ENCODE results near the gene SSBP2. TPM values are rescaled to one million over a fixed set of nuclear protein-coding genes. Genes with fewer than 3 reads are reported as not detected.

SSBP2 gene
- total RNA-seq, 1 experiment from 2014 or later = 5.2 TPM

DNA sequence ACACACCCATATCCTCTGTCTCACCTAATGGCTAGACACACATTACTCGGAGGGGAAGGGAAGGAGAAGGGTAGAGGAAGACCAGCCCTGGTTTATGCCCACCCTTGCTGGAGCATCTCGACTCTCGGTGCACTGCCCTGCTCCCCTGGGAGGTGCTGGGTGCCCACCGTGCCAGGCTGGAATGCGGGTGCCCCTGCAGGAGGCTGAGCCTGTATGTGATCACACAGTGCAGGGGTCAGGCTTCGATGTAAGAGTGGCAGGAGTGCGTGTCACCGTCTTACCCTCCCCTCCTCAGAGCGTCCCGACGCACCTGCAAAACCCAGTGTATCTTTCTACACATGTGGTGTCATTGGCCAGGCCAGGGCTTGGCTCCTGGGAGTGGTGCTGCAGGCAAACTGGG, 349.6 kb downstream of the SSBP2 start:
- no peak for DNase-seq (ENCODE audit: low read depth, low spot score)
- ChIA-PET POLR2A (no interaction called here), CTCF (no interaction called here), RAD21 (ENCODE audit: low non-redundant PET in 1 of 2, low total read pairs in 2 of 2, uncharacterized antibody in 2 of 2, unreplicated experiment in 2 of 2) (no interaction called here)
- no peak for TF ChIP-seq EZH2phosphoT487 (IDR thresholded peaks at IDR 0.05; ENCODE audit: borderline replicate concordance)
- TF ChIP-seq ZNF274 (IDR thresholded peaks at IDR 0.05; ENCODE audit: low read depth, low read length) = no peak
- TF ChIP-seq, protein P1, sequence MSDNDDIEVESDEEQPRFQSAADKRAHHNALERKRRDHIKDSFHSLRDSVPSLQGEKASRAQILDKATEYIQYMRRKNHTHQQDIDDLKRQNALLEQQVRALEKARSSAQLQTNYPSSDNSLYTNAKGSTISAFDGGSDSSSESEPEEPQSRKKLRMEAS (IDR thresholded peaks at IDR 0.05) = no peak
- TF ChIP-seq ZFX (IDR thresholded peaks at IDR 0.05) = no peak
- TF ChIP-seq ELF1 (IDR thresholded peaks at IDR 0.05; ENCODE audit: borderline replicate concordance, low read depth) = no peak
- TF ChIP-seq, protein P2, sequence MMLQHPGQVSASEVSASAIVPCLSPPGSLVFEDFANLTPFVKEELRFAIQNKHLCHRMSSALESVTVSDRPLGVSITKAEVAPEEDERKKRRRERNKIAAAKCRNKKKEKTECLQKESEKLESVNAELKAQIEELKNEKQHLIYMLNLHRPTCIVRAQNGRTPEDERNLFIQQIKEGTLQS (IDR thresholded peaks at IDR 0.05) = no peak
- no peak for TF ChIP-seq TCF7L2 (IDR thresholded peaks at IDR 0.05; ENCODE audit: borderline replicate concordance, extremely low read depth, insufficient read depth, insufficient read length)
- TF ChIP-seq, protein P3, sequence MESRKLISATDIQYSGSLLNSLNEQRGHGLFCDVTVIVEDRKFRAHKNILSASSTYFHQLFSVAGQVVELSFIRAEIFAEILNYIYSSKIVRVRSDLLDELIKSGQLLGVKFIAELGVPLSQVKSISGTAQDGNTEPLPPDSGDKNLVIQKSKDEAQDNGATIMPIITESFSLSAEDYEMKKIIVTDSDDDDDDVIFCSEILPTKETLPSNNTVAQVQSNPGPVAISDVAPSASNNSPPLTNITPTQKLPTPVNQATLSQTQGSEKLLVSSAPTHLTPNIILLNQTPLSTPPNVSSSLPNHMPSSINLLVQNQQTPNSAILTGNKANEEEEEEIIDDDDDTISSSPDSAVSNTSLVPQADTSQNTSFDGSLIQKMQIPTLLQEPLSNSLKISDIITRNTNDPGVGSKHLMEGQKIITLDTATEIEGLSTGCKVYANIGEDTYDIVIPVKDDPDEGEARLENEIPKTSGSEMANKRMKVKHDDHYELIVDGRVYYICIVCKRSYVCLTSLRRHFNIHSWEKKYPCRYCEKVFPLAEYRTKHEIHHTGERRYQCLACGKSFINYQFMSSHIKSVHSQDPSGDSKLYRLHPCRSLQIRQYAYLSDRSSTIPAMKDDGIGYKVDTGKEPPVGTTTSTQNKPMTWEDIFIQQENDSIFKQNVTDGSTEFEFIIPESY (IDR thresholded peaks at IDR 0.05; ENCODE audit: extremely low read depth, insufficient replicate concordance, low read length) = no peak
- TF ChIP-seq CEBPB (IDR thresholded peaks at IDR 0.05; ENCODE audit: low read depth) = no peak
- BruUV-seq (replicated peaks) = no TSS peak
- Histone ChIP-seq H3K4me2 (ENCODE audit: low read length) (no peak overlapping the region), H3K4me3 (replicated peaks in 1 of 2; ENCODE audit: low read depth in 1 of 2, low read length in 2 of 2) (no peak overlapping the region), H3K79me2 (ENCODE audit: insufficient read depth, low read length) (no peaks in the 10 kb centered on the region), H3K9me2 (ENCODE audit: insufficient read depth) (no peaks in the 10 kb centered on the region), H3K27ac (ENCODE audit: low read depth, low read length) (no peak overlapping the region), H4K20me1 (ENCODE audit: insufficient read depth) (no peaks in the 10 kb centered on the region), H3K27me3 (ENCODE audit: insufficient read depth, low read length) (no peaks in the 10 kb centered on the region), H3K36me3 (ENCODE audit: control insufficient read depth in 1 of 2, insufficient read depth in 2 of 2, low read length in 2 of 2) (no peaks in the 10 kb centered on the region), H3K4me1 (ENCODE audit: control insufficient read depth in 1 of 2, insufficient read depth in 2 of 2, low read length in 2 of 2) (no peaks in the 10 kb centered on the region), H3K9ac (ENCODE audit: low read length) (no peak overlapping the region), H3K9me3 (ENCODE audit: control insufficient read depth in 1 of 2, insufficient read depth in 1 of 2, low read depth in 1 of 2, low read length in 2 of 2) (no peaks in the 10 kb centered on the region), H2AFZ (ENCODE audit: low read depth, low read length, poor library complexity, severe bottlenecking) (no peak overlapping the region)
- no peak for ATAC-seq
- intact Hi-C loops (cut with micrococcal nuclease) = no loop called here

Measured in HCT116 (cell line).